Measurements from ENCODE around the gene OR5K3.

The OR5K3 gene, protein sequence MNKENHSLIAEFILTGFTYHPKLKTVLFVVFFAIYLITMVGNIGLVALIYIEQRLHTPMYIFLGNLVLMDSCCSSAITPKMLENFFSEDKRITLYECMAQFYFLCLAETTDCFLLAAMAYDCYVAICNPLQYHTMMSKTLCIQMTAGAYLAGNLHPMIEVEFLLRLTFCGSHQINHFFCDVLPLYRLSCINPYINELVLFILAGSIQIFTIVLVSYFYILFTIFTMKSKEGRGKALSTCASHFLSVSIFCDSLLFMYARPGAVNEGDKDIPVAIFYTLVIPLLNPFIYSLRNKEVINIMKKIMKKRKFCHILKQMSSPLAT

DNA sequence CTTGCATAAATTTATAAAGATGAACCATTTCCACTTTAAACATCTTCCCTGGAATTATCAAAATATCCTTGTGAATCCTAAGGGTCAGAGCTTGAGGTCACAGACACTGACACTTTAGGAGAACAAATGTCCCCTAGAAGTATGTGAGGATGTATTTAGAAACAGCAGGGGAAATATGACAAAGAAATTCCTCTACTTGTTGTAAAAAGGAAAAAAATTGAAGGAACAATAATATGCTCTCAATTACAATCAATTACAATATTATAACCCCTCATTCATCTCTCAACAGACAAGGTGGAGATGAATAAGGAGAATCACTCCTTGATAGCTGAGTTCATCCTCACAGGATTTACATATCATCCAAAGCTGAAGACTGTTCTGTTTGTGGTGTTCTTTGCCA lies at the start of gene OR5K3:
OR5K3 (plus strand) TSS at position 301 of the 400 bp plus-strand sequence; CDS start at position 301, 0 bp downstream.
- no peak for DNase-seq (ENCODE audit: low read depth)
- no peak for TF ChIP-seq CTCF (IDR thresholded peaks at IDR 0.05; ENCODE audit: low read depth, low read length, missing control alignments)
- H3K4me3 ChIP-seq (ENCODE audit: low read depth, low read length): no peak within 1 kb of the TSS

DNA sequence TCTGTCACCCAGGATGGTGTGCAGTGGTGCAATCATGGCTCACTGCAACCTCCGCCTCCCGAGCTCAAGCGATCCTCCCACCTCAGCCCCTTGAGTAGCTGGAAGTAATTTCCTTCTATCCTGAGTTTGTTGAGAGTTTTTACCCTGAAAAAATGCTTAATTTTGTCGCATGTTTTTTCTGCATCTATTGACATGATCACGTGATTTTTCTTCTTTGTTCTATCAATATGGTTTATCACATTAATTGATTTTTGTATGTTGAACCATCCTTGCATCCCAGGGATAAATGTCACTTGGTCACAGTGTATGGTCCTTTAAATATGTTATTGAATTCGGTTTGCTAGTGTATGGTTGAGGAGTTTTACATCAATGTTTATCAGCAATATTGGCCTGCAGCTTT lies 48.7 kb upstream of the OR5K3 start:
- no peak for TF ChIP-seq CTCF (IDR thresholded peaks at IDR 0.05; ENCODE audit: low read depth, low read length, missing control alignments)
- no peak overlapping the region for H3K4me3 ChIP-seq (ENCODE audit: low read depth, low read length)
- DNase-seq (ENCODE audit: low read depth): no peak

GRCh38 chr3:98343647-98344507 lies 46.6 kb upstream of the OR5K3 start:
- peak; percentile 87 for TF ChIP-seq CTCF (IDR thresholded peaks at IDR 0.05; ENCODE audit: low read depth, low read length, missing control alignments)
- DNase-seq (ENCODE audit: low read depth): peak; percentile 27
- no peak overlapping the region for H3K4me3 ChIP-seq (ENCODE audit: low read depth, low read length)

DNA sequence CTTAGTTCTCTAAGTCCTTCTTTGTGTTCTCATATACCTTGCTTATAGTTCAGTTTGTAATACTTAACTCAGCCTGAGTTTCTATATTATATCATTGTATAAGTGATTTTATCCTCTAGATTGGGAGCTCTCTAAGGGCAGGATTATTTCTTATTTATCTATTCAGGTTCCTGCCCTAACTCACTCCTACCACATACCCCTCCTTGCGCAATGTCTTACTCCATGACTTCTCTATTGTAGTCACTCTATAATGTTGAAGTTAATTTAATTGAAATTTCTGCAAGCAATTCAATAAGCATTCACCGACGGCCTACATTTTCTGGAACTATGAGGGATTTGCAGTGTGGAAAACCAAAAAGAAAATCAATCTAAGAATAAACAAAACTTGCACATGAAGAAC lies 40.4 kb upstream of the OR5K3 start:
- H3K4me3 ChIP-seq (ENCODE audit: low read depth, low read length): no peak overlapping the region
- TF ChIP-seq CTCF (IDR thresholded peaks at IDR 0.05; ENCODE audit: low read depth, low read length, missing control alignments): no peak
- DNase-seq (ENCODE audit: low read depth): no peak

GRCh38 chr3:98353554-98353953 lies 36.9 kb upstream of the OR5K3 start, which contains the start of gene OR5K4:
OR5K4 (plus strand) TSS chr3:98353854; CDS start chr3:98353854, 0 bp downstream.
- DNase-seq (ENCODE audit: low read depth): no peak
- TF ChIP-seq CTCF (IDR thresholded peaks at IDR 0.05; ENCODE audit: low read depth, low read length, missing control alignments): no peak

GRCh38 chr3:98359250-98359649 lies 31.2 kb upstream of the OR5K3 start:
- no peak overlapping the region for H3K4me3 ChIP-seq (ENCODE audit: low read depth, low read length)
- TF ChIP-seq CTCF (IDR thresholded peaks at IDR 0.05; ENCODE audit: low read depth, low read length, missing control alignments): no peak
- DNase-seq (ENCODE audit: low read depth): no peak

More at GRCh38 chr3:98353554-98353953, 36.9 kb upstream of the OR5K3 start, which contains the start of gene OR5K4:
- H3K4me3 ChIP-seq (ENCODE audit: low read depth, low read length): no peak within 1 kb of the TSS
